ENCODE measurements around the gene GRIN2A.

GRIN2A gene

DNA sequence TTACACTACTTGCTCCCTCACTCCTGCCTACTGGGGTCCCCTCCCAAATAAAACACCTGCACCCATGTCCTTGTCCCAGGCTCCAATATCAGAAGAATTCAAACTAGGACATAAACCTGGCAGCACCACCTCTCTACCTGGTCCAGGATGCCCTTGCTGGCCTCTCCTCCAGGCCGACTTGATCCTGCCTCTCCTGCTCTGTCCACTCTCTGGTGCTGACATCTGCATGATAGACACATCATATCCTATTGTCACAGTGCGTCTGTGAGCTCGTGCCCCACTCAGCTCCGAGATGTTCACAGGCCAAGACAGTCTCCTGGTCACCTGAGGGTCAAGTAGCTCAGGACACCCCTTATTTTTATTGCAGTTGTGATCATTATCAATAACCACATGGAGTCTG lies 31.5 kb upstream of the GRIN2A start:
- ATAC-seq: no peak

DNA sequence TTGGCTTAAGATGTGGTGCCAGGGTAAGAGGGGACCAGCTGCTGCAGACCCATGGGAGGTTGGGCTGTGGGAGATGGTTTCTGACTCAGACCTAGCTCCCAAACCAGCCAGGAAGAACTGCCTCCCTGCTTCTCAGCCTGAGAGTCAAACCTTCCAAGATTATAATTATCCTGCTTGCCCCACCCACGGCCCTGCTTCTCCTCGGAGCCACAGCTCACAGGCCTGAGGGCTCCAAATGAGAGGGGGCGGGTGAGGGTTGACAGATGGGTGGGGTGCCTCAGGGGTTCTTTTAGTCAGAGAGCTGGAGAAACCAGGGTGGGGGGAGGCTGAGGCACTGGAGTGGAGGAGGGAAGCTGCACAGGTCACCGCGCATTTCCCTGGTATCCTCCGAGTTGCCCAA lies 28.7 kb upstream of the GRIN2A start:
- ATAC-seq: no peak
- TF ChIP-seq, protein P1, sequence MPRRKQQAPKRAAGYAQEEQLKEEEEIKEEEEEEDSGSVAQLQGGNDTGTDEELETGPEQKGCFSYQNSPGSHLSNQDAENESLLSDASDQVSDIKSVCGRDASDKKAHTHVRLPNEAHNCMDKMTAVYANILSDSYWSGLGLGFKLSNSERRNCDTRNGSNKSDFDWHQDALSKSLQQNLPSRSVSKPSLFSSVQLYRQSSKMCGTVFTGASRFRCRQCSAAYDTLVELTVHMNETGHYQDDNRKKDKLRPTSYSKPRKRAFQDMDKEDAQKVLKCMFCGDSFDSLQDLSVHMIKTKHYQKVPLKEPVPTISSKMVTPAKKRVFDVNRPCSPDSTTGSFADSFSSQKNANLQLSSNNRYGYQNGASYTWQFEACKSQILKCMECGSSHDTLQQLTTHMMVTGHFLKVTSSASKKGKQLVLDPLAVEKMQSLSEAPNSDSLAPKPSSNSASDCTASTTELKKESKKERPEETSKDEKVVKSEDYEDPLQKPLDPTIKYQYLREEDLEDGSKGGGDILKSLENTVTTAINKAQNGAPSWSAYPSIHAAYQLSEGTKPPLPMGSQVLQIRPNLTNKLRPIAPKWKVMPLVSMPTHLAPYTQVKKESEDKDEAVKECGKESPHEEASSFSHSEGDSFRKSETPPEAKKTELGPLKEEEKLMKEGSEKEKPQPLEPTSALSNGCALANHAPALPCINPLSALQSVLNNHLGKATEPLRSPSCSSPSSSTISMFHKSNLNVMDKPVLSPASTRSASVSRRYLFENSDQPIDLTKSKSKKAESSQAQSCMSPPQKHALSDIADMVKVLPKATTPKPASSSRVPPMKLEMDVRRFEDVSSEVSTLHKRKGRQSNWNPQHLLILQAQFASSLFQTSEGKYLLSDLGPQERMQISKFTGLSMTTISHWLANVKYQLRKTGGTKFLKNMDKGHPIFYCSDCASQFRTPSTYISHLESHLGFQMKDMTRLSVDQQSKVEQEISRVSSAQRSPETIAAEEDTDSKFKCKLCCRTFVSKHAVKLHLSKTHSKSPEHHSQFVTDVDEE (CRISPR knock-in tag; IDR thresholded peaks at IDR 0.05): no peak
- TF ChIP-seq TOX (CRISPR knock-in tag; IDR thresholded peaks at IDR 0.05; ENCODE audit: borderline replicate concordance) (no peak), ZNF70 (CRISPR knock-in tag; IDR thresholded peaks at IDR 0.05) (no peak), ISL1 (CRISPR knock-in tag; IDR thresholded peaks at IDR 0.05) (no peak), ZFP30 (CRISPR knock-in tag; IDR thresholded peaks at IDR 0.05) (no peak), ZFP3 (CRISPR knock-in tag; IDR thresholded peaks at IDR 0.05) (no peak), TCF4 (CRISPR knock-in tag; IDR thresholded peaks at IDR 0.05; ENCODE audit: borderline replicate concordance) (no peak), PPARA (CRISPR knock-in tag; IDR thresholded peaks at IDR 0.05; ENCODE audit: borderline replicate concordance) (no peak)
- TF ChIP-seq, protein P2, sequence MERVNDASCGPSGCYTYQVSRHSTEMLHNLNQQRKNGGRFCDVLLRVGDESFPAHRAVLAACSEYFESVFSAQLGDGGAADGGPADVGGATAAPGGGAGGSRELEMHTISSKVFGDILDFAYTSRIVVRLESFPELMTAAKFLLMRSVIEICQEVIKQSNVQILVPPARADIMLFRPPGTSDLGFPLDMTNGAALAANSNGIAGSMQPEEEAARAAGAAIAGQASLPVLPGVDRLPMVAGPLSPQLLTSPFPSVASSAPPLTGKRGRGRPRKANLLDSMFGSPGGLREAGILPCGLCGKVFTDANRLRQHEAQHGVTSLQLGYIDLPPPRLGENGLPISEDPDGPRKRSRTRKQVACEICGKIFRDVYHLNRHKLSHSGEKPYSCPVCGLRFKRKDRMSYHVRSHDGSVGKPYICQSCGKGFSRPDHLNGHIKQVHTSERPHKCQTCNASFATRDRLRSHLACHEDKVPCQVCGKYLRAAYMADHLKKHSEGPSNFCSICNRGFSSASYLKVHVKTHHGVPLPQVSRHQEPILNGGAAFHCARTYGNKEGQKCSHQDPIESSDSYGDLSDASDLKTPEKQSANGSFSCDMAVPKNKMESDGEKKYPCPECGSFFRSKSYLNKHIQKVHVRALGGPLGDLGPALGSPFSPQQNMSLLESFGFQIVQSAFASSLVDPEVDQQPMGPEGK (CRISPR knock-in tag; IDR thresholded peaks at IDR 0.05; ENCODE audit: borderline replicate concordance): no peak
- TF ChIP-seq, protein P3, sequence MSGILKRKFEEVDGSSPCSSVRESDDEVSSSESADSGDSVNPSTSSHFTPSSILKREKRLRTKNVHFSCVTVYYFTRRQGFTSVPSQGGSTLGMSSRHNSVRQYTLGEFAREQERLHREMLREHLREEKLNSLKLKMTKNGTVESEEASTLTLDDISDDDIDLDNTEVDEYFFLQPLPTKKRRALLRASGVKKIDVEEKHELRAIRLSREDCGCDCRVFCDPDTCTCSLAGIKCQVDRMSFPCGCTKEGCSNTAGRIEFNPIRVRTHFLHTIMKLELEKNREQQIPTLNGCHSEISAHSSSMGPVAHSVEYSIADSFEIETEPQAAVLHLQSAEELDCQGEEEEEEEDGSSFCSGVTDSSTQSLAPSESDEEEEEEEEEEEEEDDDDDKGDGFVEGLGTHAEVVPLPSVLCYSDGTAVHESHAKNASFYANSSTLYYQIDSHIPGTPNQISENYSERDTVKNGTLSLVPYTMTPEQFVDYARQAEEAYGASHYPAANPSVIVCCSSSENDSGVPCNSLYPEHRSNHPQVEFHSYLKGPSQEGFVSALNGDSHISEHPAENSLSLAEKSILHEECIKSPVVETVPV (CRISPR knock-in tag; IDR thresholded peaks at IDR 0.05): no peak
- TF ChIP-seq, protein P4, sequence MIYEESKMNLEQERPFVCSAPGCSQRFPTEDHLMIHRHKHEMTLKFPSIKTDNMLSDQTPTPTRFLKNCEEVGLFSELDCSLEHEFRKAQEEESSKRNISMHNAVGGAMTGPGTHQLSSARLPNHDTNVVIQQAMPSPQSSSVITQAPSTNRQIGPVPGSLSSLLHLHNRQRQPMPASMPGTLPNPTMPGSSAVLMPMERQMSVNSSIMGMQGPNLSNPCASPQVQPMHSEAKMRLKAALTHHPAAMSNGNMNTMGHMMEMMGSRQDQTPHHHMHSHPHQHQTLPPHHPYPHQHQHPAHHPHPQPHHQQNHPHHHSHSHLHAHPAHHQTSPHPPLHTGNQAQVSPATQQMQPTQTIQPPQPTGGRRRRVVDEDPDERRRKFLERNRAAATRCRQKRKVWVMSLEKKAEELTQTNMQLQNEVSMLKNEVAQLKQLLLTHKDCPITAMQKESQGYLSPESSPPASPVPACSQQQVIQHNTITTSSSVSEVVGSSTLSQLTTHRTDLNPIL (CRISPR knock-in tag; IDR thresholded peaks at IDR 0.05; ENCODE audit: low read depth): no peak

More for the DNA sequence above, 31.5 kb upstream of the GRIN2A start:
- TF ChIP-seq, protein P5, sequence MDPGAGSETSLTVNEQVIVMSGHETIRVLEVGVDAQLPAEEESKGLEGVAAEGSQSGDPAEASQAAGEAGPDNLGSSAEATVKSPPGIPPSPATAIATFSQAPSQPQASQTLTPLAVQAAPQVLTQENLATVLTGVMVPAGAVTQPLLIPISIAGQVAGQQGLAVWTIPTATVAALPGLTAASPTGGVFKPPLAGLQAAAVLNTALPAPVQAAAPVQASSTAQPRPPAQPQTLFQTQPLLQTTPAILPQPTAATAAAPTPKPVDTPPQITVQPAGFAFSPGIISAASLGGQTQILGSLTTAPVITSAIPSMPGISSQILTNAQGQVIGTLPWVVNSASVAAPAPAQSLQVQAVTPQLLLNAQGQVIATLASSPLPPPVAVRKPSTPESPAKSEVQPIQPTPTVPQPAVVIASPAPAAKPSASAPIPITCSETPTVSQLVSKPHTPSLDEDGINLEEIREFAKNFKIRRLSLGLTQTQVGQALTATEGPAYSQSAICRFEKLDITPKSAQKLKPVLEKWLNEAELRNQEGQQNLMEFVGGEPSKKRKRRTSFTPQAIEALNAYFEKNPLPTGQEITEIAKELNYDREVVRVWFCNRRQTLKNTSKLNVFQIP (CRISPR knock-in tag; IDR thresholded peaks at IDR 0.05; ENCODE audit: borderline replicate concordance, low read depth): no peak
- TF ChIP-seq ESRRG (CRISPR knock-in tag; IDR thresholded peaks at IDR 0.05) (no peak), GLIS3 (CRISPR knock-in tag; IDR thresholded peaks at IDR 0.05) (no peak), TCF4 (CRISPR knock-in tag; IDR thresholded peaks at IDR 0.05; ENCODE audit: borderline replicate concordance) (no peak), ZC3H10 (CRISPR knock-in tag; IDR thresholded peaks at IDR 0.05) (no peak), ARNTL (CRISPR knock-in tag; IDR thresholded peaks at IDR 0.05; ENCODE audit: borderline replicate concordance, low read depth) (no peak), SNAI2 (CRISPR knock-in tag; IDR thresholded peaks at IDR 0.05) (no peak), ZFP30 (CRISPR knock-in tag; IDR thresholded peaks at IDR 0.05) (no peak), ZNF8 (CRISPR knock-in tag; IDR thresholded peaks at IDR 0.05) (no peak)
- TF ChIP-seq, protein P2 (CRISPR knock-in tag; IDR thresholded peaks at IDR 0.05; ENCODE audit: borderline replicate concordance): no peak
- TF ChIP-seq, protein P1 (CRISPR knock-in tag; IDR thresholded peaks at IDR 0.05): no peak

Measured in SK-N-SH treated with all-trans-retinoic acid at 6 μM for 48 hours (cell line).